Activated CD4-positive, CD25-positive, alpha-beta regulatory T cell treated with anti-CD3 and anti-CD28 coated beads, Interleukin-2, amount 50 U/mL, for 16 hours (primary cell): ENCODE results near the gene RFX2.

ENCODE experiments used
- DNase-seq: peaks from one replicate; pipeline ENCODE4 v3.0.0-alpha.2; 2020; ENCODE audit warnings: low read depth, low spot score

The RFX2 gene

GRCh38 chr19:6059988-6060599 is 50.2 kb downstream of the RFX2 start:
- DNase-seq, result no peak

- DNase-seq, result no peak
Measured at GRCh38 chr19:6059396-6059947, 50.8 kb downstream of the RFX2 start.

- no peak for DNase-seq
Measured at GRCh38 chr19:6058518-6059201, 51.6 kb downstream of the RFX2 start.

- DNase-seq, result no peak
Measured at GRCh38 chr19:6057651-6058517, 52.4 kb downstream of the RFX2 start.

GRCh38 chr19:6056801-6057650 is 53.3 kb downstream of the RFX2 start:
- no peak for DNase-seq

GRCh38 chr19:6056282-6056741 is 54.0 kb downstream of the RFX2 start:
- DNase-seq, result no peak

- no peak for DNase-seq
Measured at GRCh38 chr19:6055013-6055795, 55.1 kb downstream of the RFX2 start.

GRCh38 chr19:6048793-6049405 is 61.4 kb downstream of the RFX2 start:
- DNase-seq, result peak; percentile 66

DNA sequence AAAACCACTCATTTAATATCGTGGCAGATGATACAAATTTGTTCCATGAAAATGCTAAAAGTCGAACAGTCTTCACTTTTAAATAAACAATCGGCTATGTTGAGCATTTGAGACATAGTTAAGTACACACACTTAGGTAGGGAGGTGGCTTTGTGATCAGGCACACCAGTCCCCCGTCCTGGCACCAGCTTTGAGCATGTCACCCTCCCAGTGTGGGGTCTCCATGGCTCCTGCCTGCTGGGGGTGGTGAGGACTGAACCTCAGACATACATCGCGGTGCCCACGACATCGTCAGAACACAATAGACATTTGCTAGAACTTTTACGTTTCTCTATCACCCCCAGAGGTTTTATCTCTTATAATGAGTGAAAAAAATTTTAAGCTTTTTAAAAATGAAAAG is 62.0 kb downstream of the RFX2 start:
- DNase-seq, result no peak

DNA sequence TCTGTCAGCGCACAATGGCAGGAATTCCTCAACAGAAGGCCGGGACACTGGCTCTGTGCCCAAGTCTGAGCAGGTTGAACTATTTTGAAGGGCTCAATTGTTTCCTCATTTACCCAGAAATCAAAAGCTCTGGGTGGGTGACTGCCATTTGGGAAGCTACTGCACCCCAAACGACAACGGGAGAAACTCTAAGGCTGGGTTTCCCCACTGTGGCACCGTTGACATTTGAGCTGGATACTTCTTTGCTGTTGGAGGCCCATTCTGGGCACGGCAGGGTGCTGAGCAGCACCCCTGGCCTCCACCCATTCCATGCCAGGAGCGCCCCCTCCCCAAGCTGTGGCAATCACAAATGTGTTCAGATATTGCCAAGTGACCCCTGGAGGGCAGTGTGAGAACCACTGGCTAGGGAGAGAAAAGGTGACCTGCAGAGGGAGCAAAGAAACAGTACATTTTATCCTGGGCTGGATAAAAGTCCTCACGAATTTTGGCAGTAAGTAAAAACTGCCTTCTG is 62.5 kb downstream of the RFX2 start:
- no peak for DNase-seq

DNA sequence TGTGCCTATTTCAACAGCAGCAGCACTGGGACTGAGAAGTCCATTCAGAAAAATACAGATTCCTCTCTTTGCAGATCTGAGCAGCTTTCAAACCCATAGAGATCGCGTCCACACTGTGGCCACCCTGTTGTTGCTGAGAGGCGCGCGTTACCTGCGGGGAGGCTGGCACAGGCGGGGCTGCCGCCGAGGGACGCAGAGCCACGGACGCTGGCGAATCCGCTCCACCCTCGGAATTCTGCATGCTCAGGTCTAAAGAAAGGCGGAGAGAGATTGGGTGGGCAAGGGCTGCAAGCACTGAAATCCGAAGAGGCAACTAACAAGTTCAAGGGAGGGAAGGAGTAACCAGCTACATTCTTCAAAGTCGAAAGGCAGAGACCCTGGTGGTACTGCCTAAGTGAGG is 63.0 kb downstream of the RFX2 start:
- no peak for DNase-seq

DNA sequence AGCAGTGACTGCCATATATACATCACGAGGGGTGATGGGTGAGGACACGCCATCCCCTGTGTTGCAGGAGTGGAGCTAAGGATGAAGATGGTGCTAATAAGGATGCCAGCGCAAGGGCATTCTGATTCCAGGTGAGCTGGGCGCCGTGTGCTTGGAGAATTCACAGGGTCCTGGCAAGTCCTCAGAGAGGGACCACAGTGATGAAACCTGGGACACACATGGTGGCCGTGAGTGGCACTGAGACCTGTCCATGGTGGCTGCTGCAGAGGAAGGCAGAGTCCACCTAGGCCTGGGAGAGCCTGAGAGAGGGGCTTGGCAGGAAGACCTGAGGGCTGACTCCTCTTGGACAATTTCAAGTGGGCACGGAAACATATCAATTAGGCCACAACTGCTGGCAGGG is 65.2 kb downstream of the RFX2 start:
- no peak for DNase-seq

DNA sequence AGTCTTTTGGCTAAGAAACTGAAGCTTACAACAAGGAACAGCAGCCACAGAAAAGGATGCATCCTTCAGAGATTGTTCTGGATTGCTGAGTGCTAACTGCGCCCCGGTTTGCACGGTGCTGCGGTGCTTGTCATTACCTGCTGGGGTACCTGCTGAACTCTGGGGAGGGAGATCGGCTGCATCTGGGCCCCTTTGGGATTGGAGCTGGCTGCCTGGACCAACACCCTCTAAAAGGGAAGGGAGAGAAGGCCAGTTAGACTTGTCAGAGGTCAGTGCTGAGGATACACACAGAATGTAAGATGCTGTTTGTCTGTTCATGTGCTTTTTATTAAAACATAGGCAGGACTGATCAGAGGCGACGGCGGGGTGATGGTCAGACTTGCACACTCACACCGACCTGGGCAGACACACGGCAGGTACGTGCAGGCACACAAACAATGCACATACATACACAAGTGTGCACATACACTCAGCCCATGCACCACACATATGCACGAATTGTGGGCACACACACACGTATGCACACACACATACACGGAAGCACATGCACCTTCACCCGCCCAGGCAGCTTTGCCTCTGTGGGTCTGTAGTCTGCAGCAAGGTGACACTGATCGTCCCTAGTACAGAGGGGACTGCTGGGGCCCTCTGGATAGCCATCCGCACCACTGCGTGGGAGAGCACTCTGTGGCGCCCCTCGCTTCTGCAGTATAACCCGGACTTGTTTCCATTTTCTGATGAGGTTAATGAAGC is 66.1 kb downstream of the RFX2 start:
- no peak for DNase-seq

- DNase-seq, result no peak
Measured at GRCh38 chr19:6042776-6043726, 67.2 kb downstream of the RFX2 start.

DNA sequence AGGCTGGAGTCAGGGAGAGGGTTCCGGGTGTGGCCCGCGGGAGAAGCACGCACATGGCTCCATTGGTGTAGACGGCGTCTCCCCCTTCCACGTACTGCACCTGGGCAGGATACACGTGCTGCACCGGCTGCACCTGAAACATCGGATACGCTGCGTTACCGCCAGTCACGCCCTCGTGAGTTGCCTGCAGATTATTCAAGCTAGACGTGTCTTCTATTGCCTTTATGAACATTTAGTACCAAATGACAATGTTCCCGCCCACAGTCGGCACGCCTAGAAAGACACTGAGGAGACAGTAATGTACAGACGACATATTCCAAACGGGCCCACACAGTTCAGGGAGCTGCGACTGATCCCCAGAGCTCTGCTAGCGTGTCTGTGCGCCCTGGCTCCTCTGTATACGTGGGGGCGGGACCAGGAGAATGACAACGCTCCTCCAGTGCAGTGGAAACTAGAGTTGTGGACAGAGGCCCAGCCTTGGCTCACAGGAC is 68.3 kb downstream of the RFX2 start:
- no peak for DNase-seq

DNA sequence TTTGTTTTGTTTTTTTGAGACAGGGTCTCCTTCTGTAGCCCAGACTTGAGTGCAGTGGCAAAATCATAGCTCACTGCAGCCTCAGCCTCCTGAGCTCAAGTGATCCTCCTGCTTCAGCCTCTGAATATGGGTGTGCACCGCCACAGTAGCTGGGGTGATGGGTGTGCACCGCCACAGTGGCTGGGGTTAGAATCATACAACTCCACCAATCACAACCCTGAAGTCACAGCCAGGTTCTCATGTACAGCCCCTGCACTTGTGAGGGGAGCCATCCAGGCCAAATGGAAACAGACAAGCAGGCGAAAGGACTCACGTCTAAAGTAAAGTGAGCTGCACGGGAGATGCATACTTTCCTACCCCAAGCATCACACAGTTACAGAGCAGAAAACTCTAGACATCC is 69.2 kb downstream of the RFX2 start:
- no peak for DNase-seq

DNA sequence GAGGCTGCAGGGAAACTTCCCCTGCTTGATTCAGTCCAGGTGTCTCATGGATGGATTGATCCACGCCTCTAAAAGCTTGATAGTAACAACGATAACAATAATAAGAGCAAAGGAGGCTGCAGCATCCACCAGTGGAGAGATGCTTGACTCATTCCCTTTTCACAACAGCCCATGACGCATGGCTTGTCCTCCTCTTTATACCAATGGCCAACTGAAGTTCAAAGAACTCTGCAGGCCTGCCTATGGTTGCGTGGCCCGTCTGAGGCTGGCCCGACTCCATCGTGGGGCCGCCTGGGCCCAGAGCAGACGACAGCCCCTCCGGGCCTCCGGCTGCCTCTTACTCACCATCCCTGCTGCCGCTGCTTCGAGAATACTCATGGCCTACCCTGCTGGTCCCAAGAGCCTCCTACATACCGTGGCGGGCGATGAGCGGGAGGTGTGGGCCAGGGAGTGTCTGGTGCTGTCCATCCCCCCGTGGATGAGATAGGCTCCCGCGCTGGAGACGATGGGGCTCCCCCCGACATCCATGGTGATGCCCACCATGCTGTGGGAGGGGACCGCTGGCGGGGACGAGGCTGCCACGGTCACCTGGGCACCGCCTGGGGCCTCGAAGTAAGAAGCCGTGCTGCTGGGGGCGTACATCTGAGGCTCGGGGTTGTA is 70.6 kb downstream of the RFX2 start:
- no peak for DNase-seq
